NCI-H2081 (cell line): ENCODE measurements around the gene TENT4A.

Experiments
- DNase-seq, 2 experiments: peaks; one replicate each; lab custom pipeline; 2025; lab: John Stamatoyannopoulos, UW

Gene TENT4A

GRCh38 chr5:6804766-6805501, 91.7 kb downstream of the TENT4A start:
- no peak for DNase-seq

- no peak for DNase-seq
These were observed 92.6 kb downstream of the TENT4A start for GRCh38 chr5:6805841-6806240.
